GM12891 (cell line): ENCODE data around the gene C11orf68.

Experiments used
- PAX5 ChIP-seq: IDR thresholded peaks from 2 replicates; pipeline ENCODE4 v1.6.1; 2011; ENCODE audit warnings: low read length, moderate library complexity, mild to moderate bottlenecking; ENCODE audit not compliant: insufficient read depth, severe bottlenecking
- POLR2A ChIP-seq: IDR thresholded peaks from 2 replicates; pipeline ENCODE4 v1.6.1; 2011; ENCODE audit warnings: low read depth, low read length, control low read depth
- POLR2AphosphoS5 ChIP-seq: IDR thresholded peaks from 2 replicates; pipeline ENCODE4 v1.6.1; 2011; ENCODE audit warnings: low read depth, low read length, control low read depth
- POU2F2 ChIP-seq: IDR thresholded peaks from 2 replicates; pipeline ENCODE4 v1.6.1; 2011; ENCODE audit warnings: low read depth, mild to moderate bottlenecking, control low read depth, low read length, moderate library complexity
- SPI1 ChIP-seq: IDR thresholded peaks from 2 replicates; pipeline ENCODE4 v1.6.1; 2011; ENCODE audit warnings: low read depth, low read length, control low read depth
- TAF1 ChIP-seq: IDR thresholded peaks from 2 replicates; pipeline ENCODE4 v1.6.1; 2011; ENCODE audit warnings: low read depth, low read length, control low read depth

DNA sequence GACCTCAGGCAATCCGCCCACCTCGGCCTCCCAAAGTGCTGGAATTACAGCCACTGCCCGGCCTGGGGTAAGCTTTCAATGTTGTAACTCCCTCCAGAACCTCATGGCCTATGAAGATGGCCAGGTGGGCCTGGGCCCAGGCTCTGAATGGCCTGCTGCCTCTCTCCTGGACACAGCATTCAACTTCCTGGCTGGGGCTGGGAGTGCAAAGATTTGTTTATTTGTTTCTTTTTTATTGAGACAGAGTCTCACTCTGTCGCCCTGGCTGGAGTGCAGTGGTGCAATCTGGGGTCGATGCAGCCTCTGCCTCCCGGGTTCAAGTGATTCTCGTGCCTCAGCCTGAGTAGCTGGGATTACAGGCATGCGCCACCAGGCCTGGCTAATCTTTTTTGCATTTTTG is 25.9 kb upstream of the C11orf68 start:
- TF ChIP-seq POLR2A = no peak
- TF ChIP-seq POLR2AphosphoS5 = no peak
- no peak for TF ChIP-seq PAX5
- TF ChIP-seq TAF1 = no peak
- no peak for TF ChIP-seq SPI1
- TF ChIP-seq POU2F2 = no peak
